Effector memory CD4-positive, alpha-beta T cell (primary cell): ENCODE data around the gene RAI14.

ENCODE experiments used
- DNase-seq, 3 donors: peaks; one replicate each; pipeline ENCODE4 v3.0.0-alpha.2; 2020
- H3K27ac ChIP-seq: 2 replicates; pipeline ENCODE4 v1.7.0; 2013; ENCODE audit warnings: mild to moderate bottlenecking, low read length, moderate library complexity; ENCODE audit not compliant: insufficient read depth, poor library complexity, severe bottlenecking
- H3K27me3 ChIP-seq: replicated peaks from 2 replicates; pipeline ENCODE4 v1.7.0; 2013; ENCODE audit warnings: mild to moderate bottlenecking, low read length; ENCODE audit not compliant: insufficient read depth, control insufficient read depth, poor library complexity, severe bottlenecking
- H3K36me3 ChIP-seq: 2 replicates; pipeline ENCODE4 v1.7.0; 2013; ENCODE audit warnings: mild to moderate bottlenecking, low read length, moderate library complexity; ENCODE audit not compliant: control insufficient read depth, insufficient read depth
- H3K4me1 ChIP-seq: 2 replicates; pipeline ENCODE4 v1.7.0; 2013; ENCODE audit warnings: low read length, mild to moderate bottlenecking; ENCODE audit not compliant: control insufficient read depth, insufficient read depth, poor library complexity, severe bottlenecking
- H3K4me3 ChIP-seq: 2 replicates; pipeline ENCODE4 v1.7.0; 2013; ENCODE audit warnings: low read length, low read depth, mild to moderate bottlenecking; ENCODE audit not compliant: insufficient read depth, poor library complexity, severe bottlenecking
- H3K9me3 ChIP-seq: 2 replicates; pipeline ENCODE4 v1.7.0; 2013; ENCODE audit warnings: mild to moderate bottlenecking, low read length, moderate library complexity; ENCODE audit not compliant: control insufficient read depth

Gene RAI14

DNA sequence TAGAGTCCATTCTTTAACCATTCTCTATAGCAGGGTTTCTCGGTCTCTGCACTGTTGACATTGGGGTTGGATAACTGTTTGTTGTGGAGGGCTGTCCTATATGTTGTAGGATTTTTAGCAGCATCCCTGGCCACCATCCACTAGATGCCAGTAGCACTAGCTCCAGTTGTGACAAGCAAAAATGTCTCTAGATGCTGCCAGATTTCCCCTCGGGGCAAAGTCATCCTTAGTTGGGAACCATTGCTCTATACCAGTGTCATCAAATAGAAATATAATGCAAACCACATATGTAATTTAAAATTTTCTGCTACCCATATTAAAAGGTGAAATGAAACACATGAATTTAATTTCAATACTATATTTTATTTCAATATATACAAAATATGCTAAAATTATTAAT is 185.7 kb downstream of the RAI14 start:
- H3K36me3 ChIP-seq, result no peaks in the 10 kb centered on the region

DNA sequence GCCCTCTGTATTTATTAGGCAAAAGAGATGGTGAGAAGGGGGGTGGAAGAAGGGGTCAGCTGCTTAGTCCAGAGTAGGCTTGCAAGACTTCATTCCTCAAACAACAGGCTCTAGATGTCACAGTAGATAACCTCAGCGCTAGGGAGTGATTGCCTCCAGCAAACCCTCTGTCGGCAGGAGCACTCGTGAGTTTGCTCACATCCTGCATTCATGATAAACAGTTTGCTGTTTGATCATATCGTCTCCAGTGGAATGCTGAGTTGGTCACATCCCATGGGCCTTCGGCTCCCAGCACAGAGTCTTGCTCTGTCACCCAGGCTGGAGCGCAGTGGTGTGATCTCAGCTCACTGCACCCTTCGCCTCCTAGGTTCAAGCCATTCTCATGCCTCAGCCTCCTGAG is 186.4 kb downstream of the RAI14 start:
- Histone ChIP-seq H3K4me1 (no peaks in the 10 kb centered on the region), H3K27me3 (no peaks in the 10 kb centered on the region), H3K27ac (no peak overlapping the region), H3K4me3 (no peak overlapping the region), H3K36me3 (no peaks in the 10 kb centered on the region), H3K9me3 (no peaks in the 10 kb centered on the region)
- no peak for DNase-seq

More for the DNA sequence above, 185.7 kb downstream of the RAI14 start:
- no peaks in the 10 kb centered on the region for H3K9me3 ChIP-seq
- DNase-seq, result no peak
- no peaks in the 10 kb centered on the region for H3K4me1 ChIP-seq
- no peak overlapping the region for H3K27ac ChIP-seq
- no peaks in the 10 kb centered on the region for H3K27me3 ChIP-seq
- H3K4me3 ChIP-seq, result no peak overlapping the region

DNA sequence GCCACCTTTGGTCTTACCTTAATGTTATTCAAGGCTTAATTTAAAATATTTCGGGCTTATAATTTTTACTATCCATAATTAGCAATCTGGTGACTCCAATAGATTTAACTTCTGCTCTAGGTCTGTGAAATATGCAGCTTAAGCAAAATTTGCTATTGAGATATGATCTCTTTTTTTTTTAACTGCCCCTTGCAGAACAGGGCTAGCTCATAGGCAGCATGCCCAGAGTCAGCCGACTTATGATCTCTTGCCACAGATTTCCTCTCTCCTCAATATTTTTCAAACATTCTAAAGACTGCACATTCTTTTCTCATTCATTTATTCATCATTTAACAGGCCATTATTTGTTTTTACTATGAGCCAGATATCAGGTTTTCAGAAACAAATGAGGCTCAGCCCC is 187.4 kb downstream of the RAI14 start:
- H3K9me3 ChIP-seq, result no peaks in the 10 kb centered on the region
- no peaks in the 10 kb centered on the region for H3K27me3 ChIP-seq
- no peaks in the 10 kb centered on the region for H3K36me3 ChIP-seq
- DNase-seq, result no peak
- no peak overlapping the region for H3K27ac ChIP-seq
- H3K4me1 ChIP-seq, result no peaks in the 10 kb centered on the region
- H3K4me3 ChIP-seq, result no peak overlapping the region

DNA sequence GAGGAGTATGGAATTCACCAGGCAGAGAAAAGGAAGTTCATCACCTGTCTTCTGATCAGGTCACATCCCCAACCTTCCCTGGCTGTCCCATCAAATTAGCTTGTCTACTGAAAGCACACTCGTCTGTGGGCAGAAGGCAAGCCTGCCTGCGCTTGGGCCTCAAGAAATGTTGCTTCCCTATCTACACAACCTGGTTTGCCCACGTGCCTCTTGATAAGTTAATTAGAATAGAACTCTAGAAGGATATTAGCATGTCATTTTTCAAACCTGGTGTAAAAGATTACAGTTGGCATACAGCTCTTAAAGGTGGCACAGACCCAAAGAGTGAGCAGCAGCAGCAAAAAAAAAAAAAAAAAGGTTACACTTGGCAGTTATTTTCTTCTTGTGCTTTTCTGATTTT is 188.0 kb downstream of the RAI14 start:
- Histone ChIP-seq H3K4me1 (no peaks in the 10 kb centered on the region), H3K9me3 (no peaks in the 10 kb centered on the region), H3K27me3 (no peaks in the 10 kb centered on the region), H3K4me3 (no peak overlapping the region), H3K36me3 (no peaks in the 10 kb centered on the region), H3K27ac (no peak overlapping the region)
- DNase-seq, result no peak

DNA sequence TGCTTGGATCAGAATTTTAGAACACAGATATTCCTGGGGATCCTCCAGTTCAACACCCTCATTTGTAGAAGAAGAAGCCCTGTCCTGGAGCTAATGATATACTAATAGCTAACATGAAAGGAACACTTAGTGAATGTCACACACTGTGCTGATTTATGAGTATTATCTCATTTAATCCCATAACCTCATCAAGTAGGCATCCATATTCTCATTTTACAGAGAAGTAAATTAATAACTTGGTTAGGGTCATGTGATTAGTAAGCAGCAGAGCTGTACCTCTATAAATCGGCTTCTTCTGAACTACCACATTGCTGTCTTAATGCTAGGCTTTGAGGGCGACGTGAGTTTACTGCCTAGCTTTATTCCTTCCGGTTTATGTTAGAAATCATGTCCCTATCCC is 188.9 kb downstream of the RAI14 start:
- Histone ChIP-seq H3K27me3 (no peaks in the 10 kb centered on the region), H3K27ac (no peak overlapping the region), H3K4me1 (no peaks in the 10 kb centered on the region), H3K36me3 (no peaks in the 10 kb centered on the region), H3K9me3 (no peaks in the 10 kb centered on the region), H3K4me3 (no peak overlapping the region)
- DNase-seq, result no peak

DNA sequence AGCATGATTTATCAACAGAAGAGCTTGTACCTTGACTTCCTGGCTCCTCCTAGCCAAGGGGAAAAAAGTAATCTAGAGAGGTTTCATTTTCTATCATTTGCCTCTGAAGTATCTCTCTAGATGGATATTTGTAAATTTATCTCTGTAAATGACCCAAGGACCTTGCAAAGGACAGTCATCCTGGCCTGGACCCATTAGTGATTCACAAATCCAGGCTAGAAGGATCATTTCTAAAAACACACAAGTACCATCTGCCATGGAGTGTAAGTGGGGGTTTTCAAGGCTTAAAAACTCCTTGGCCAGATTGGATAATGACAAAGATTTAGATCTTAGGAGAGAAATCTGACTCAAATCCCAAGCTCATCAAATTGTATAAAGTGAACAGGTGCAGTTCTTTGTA is 190.9 kb downstream of the RAI14 start:
- Histone ChIP-seq H3K4me1 (no peaks in the 10 kb centered on the region), H3K36me3 (no peaks in the 10 kb centered on the region), H3K27me3 (no peaks in the 10 kb centered on the region), H3K4me3 (no peak overlapping the region), H3K9me3 (no peaks in the 10 kb centered on the region), H3K27ac (no peak overlapping the region)
- no peak for DNase-seq

DNA sequence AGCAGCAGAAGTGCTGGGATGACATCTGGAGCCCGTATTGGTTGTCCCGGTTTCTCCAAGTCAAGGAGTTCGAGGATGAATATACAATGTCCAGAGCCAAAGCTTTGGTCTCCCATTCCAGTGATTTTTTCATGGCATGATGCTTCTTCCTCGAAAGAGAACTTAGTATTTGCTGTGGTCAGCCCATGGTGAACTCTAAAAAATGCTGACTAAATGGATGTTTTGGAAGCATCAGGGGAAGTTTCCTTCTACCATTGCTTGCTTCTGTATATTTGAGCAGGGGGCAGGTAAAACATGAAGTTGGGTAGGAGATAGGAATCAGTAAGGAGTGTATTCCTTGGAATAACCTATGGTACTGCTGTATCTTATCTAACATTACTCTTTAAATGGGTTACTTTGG is 191.4 kb downstream of the RAI14 start:
- H3K9me3 ChIP-seq, result no peaks in the 10 kb centered on the region
- no peak overlapping the region for H3K4me3 ChIP-seq
- no peaks in the 10 kb centered on the region for H3K27me3 ChIP-seq
- no peaks in the 10 kb centered on the region for H3K4me1 ChIP-seq
- no peak overlapping the region for H3K27ac ChIP-seq
- no peaks in the 10 kb centered on the region for H3K36me3 ChIP-seq
- DNase-seq, result no peak

DNA sequence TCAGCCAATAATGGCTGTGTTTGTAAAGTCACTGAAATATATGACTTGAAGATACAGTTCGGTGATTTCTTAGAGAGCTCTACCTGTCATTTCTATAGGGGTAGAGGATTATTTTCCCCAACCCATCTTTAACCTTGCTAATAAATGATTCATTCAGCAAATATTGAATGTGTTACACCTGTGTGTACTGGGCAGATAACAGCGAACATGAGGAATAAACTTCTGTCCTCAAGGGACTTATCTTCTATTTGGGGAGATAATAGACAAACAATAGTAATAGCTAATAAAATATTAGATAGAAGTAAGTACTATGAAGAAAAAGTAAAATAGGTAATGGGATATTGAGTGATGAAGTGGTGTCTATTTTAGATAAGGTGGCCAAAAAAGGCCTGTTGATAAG is 192.1 kb downstream of the RAI14 start:
- no peak for DNase-seq
- no peaks in the 10 kb centered on the region for H3K36me3 ChIP-seq
- no peaks in the 10 kb centered on the region for H3K27me3 ChIP-seq
- no peaks in the 10 kb centered on the region for H3K4me1 ChIP-seq
- no peaks in the 10 kb centered on the region for H3K9me3 ChIP-seq
- no peak overlapping the region for H3K27ac ChIP-seq
- no peak overlapping the region for H3K4me3 ChIP-seq

DNA sequence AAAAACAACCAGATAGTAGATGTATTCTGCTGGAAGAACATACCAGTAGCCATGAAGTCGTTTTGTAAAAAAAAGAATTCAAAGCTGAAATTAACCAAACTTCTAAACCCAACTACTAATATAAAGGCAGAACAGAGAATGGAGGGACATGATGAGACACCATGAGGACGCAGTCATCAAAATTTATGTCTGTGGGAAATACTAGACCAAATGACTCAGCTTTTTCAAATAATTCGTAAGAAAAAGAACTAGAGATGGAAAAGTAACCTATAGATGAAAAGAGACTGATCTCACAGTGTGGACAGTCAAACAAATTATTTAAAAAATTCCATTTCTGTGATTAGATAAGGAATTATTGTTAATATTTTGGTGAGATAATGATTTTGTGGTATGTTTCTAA is 193.1 kb downstream of the RAI14 start:
- no peaks in the 10 kb centered on the region for H3K36me3 ChIP-seq
- H3K4me3 ChIP-seq, result no peak overlapping the region
- no peak for DNase-seq
- no peaks in the 10 kb centered on the region for H3K9me3 ChIP-seq
- H3K27me3 ChIP-seq, result no peaks in the 10 kb centered on the region
- no peaks in the 10 kb centered on the region for H3K4me1 ChIP-seq
- H3K27ac ChIP-seq, result no peak overlapping the region

DNA sequence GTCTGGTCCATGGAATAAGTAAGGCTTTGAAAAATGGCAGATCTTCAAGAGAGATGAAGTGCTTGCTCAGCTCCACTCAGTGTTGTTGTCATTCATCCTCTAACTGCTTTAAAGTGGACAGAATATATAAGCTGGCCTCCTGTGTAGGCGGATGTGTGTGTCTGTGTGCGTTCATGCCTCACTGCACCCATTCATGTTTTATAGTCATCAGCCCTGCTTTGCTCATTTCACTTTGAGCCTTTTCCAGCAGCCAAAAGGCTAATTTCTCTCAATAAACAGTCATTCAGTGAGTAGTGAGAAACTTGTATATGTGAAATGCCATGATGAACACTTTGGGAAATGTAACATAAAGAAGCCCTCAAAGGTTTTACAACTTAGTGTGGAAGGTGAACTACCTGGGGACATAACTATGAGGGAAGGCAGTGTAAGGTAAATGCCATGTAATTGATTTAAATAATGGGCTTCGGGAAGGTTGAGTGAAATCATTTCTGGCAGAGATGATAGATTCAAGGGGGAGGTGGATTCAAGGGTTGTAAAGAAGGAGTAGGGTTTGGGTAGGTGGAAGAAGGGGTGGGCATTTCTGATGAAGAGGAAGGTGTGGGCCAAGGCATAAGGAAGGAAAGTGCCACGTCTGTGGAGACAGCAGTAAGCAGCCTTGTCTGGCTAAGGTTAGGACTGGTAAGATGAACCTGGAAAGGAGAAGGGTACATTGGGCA is 198.5 kb downstream of the RAI14 start:
- Histone ChIP-seq H3K4me1 (no peaks in the 10 kb centered on the region), H3K4me3 (no peak overlapping the region), H3K9me3 (no peaks in the 10 kb centered on the region), H3K27me3 (no peaks in the 10 kb centered on the region), H3K36me3 (no peaks in the 10 kb centered on the region), H3K27ac (no peak overlapping the region)
- no peak for DNase-seq
